GM19351 (cell line): ENCODE measurements around the gene TTC23.
"Not testable (repeated sequence)": the region's sequence is repeated elsewhere in the genome, so short reads cannot be mapped to it uniquely, and the experiment has no call there.

Source experiments
- ATAC-seq: cut with Tn5 transposase; IDR thresholded peaks from one replicate; pipeline ENCODE4 v1.9.1; 2021; ENCODE audit warnings: mild to moderate bottlenecking, moderate library complexity; ENCODE audit not compliant: unreplicated experiment

TTC23 gene

DNA sequence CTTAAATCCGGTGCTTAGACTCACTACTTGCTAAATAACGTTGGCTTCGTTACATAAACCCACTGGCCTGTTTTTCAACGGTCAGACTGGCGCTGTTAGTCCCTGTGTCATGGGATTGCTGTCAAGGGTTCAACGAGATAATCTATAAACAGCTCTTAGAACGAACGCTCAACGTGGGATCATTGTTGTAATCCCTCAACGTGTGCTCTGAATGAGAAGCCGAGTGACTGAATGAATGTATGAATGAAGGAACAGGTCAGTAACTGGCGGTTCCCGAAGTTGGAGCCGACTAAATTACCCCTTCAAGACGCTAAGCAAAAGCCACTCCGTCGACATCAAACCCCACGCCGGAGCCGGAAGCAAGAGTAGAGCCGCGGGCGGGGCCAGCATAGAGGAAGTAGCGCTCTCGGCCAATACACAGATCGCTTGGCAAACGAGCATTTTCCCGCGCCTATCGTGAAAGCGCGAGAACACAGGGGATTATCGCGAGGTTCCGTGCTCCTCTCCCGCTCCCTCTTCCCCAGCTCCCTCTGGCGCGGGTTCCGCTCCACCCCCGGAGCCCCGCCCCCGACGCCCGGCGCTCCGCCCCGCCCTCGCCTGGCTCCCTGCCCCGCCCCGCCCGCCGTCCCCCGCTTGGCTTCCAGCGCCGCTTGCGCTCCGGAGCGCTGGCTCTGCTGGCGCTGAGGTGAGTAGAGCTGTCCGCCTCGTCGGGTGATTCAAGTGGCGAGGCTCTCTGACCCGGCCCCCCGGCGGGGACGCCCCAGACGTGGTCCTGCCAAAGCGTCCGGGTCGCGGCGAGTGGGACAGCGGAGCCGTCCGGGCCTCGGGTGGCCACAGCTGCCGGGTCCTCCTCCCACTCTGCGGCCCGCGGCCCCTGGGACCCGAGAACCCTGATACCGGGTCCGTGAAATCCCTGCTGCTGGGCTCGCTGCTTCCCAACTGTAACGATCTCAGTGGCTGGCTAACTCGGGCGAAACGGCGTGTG lies 1.8 kb upstream of the TTC23 start, which contains the start of gene LRRC28:
TSS of gene LRRC28 (plus strand) at position 625 of the 985 bp plus-strand sequence. CDS start 4,477 bp downstream, outside the sequence.
- ATAC-seq, result peak; percentile 93

DNA sequence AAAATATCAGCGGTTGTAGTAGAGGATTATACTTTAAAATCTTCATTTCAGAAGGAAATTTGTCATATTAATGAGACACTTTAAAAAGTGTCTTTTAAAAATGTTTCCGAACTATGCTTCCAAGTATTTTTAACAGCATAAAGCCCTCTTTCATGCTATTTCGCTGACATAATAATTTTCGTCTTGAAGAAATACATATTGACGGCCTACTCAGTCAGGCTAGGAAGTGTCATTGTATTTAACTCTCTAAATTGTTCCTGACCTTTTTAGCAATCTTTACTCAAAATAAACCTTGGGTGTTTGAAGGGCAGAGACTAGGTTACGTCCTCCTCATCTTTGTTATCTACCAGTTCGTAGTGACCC lies 1.1 kb upstream of the TTC23 start:
- ATAC-seq, result no peak

DNA sequence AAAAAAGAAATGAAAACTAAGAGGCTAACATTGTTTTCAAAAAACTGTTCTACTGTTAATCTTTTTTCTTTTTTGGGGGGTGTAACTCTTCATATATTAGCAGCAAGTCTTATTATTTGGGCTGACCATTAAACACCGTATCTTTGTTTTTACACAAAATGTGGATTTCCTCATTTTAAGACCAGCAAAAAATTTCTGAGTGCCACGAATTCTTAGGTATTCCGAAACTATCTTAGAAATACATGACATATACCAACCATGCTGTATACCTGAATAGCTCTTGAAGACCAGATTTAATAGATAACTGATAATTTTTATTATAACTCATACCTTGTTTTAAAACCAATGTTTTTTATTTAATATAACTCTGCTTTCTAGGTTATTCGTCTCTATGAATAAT lies 620 bp upstream of the TTC23 start:
- ATAC-seq, result no peak

DNA sequence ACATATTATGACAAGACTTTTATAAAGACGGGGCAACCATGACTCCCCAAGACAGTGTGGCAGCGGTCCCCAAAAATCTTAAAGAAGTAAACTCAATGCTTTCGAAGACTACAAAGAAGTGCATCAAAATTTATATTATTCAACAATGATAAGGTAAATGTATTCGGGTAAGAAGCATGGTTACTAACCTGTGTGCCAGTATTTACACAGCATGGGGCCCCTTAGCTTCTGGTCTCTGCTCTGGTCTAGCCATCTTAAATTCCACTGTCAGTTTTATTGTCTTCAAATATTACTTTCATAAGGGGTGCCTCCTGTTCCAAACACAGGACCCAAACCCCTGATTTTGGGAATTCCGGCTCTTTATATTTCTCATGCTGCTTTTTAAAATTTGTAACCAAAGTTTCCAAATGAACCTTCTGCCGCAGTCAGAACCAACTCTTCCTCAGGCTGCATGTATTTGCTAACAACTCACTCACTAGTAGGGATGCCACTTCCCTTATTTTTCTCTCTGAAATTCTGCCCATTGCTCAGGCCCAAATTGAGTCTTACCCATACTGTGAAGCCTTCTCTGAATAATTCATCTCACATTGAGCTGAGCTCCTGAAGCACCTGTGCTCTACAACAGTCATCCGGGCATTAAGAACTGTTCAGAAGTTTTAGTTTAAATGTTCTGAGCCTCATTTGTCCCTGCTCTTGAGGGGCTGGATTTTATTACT lies 1.2 kb downstream of the TTC23 start:
- ATAC-seq, result no peak

DNA sequence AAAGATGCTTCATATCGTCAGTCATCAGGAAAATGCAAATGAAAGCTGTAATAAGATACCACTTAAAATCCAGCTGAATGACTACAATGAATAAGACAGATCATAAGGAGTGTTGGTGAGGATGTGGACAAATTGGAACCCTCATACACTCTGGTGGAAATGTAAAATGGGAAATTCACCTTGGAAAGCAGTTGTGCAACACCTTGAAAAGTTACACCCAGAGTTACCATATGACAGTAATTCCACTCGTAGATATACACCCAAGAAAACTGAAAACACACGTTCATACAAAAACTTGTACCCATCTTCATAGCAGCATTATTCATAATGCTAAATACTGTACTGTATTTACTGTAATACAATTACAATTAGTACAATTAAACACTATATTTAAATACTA lies 2.3 kb downstream of the TTC23 start:
- no peak for ATAC-seq

- ATAC-seq, result no peak
Observed at GRCh38 chr15:99244306-99244705, 5.1 kb downstream of the TTC23 start.

DNA sequence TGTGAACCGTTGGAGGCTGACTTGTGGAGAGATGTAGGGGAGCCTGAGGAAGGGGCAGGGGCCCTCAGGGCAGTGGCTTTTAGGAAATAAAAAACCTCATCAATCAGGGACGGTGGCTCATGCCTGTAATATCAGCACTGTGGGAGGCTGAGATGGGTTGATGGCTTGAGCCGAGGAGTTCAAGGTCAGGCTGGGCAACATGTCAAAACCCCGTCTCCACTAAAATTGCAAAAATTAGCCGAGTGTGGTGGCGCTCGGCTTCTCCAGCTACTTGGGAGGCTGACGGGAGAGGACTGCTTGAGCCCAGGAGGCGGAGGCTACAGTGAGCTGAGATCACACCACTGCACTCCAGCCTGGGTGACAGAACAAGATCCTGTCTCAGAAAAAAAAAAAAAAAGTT lies 7.6 kb downstream of the TTC23 start:
- no peak for ATAC-seq

- peak; percentile 98 for ATAC-seq
Observed at GRCh38 chr15:99239545-99240198, 9.7 kb downstream of the TTC23 start.

DNA sequence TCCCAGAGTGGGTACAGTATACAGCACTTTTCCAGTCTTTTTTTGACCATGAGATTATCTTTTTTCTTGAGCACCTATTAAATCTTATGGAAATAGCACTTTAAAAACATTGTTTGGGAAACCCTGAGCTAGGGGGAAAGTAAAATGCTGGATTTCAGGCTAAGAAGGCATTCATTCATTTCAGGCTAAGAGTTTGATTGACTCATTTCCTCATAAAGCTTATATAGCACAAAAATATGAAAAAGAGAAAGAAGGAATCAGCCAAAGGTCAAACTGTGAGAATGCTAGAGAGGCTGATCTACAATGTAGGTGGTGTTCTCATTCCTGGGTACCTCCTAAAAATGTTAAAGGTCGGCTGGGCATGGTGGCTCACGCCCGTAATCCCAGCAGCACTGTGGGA lies 10.5 kb downstream of the TTC23 start:
- no peak for ATAC-seq

- not testable (repeated sequence) for ATAC-seq
Observed at GRCh38 chr15:99234160-99234559, 15.2 kb downstream of the TTC23 start.

DNA sequence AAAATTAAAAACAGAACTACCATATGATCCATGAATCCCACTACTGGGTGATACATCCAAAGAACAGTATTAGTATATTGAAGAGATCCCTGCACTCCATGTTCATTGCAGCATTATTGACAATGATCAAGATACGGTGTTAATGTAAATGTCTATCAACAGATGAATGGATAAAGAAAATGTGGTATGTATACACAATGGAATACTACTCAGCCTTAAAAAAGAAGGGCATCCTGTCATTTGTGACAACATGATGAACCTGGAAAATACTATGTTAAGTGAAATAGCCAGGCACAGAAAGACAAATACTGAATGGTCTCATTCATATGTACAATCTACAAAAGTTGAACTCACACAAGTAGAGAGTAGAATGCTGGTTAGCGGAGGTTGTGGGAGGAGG lies 16.6 kb downstream of the TTC23 start:
- no peak for ATAC-seq

- ATAC-seq, result no peak
Observed at GRCh38 chr15:99230867-99231266, 18.5 kb downstream of the TTC23 start.

GRCh38 chr15:99228120-99228770 lies 21.1 kb downstream of the TTC23 start:
- ATAC-seq, result no peak

DNA sequence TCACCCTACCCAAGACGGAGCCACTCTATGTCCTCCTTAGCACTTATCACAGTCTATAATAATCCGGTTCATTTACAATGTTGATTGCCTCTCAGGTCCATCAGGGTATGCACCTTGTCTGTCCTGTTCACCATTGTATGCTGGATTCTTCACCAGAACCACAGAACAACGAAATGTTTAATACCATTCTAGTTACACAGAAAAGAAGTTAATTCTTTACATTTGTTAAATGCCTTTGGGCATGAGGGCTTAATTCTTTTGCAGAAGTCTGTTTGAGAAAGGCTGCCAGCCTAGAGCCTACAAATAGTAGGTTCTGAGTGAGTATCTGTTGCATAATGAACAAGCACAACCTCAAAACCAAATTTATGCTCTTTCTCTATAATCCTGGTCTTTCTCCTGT lies 22.6 kb downstream of the TTC23 start:
- no peak for ATAC-seq

GRCh38 chr15:99224372-99225214 lies 24.8 kb downstream of the TTC23 start:
- no peak for ATAC-seq

DNA sequence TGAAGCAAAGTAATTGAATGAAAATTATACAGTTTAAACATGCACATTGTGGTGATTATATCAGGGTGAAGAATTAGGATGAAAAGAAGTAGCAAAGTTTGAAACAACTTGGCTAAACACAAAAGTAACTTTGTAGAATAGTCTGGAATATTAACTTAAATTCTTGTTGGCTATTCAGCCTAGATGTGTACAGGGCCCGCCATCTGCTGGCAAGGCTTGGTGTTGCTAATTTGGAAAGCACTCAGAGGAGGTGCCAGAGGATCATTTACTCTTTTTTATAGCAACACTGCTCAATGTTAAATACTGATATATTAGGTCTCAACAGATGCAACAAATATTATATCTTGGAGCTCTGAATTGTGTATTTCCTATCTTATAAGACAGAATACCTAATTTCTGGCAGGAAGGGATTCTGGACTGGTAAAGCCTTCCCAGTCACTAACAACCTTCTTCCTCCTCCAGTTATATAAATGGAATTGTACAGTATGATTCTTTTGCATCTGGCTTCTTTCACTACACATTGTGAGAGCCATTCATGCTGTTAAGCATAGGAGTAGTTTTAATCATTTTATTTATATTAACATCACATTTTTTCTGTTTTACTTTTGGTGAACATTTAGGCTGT lies 36.1 kb downstream of the TTC23 start:
- ATAC-seq, result peak; percentile 95

DNA sequence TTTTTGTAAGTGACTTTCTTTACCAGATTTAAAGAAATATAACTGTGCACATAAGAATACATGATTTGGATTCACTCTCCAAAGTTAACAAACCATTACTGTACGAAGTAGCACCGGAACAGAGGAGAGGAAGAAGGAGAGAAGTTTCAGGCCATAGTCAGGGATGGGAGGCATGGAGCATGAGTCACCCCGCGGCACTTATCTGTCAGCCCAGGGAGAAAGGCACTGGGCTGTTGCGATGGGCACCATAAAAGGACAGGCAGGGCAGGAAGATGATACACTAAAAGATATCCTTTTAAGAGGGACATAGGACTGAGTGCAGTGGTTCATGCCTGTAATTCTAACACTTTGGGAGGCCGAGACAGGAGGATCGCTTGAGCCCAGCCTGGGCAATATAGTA lies 37.0 kb downstream of the TTC23 start:
- no peak for ATAC-seq

DNA sequence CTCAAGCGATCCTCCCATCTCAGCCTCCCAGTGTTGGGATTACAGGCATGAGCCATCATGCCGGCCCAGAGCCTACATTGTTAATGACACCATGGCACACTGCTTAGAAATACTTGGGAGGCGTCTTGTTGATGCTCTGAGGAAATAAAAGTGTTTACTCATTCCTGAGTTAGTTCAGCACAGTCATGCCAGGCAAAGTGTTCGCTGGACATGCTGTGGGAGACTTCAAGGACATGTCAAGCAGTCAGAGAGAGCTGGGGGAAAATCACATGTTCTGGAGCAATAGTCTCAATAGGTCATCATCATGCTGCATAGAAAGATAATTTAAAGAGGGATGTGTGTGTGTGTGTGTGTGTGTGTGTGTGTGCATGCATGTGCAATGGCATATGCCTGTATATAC lies 37.5 kb downstream of the TTC23 start:
- ATAC-seq, result no peak

DNA sequence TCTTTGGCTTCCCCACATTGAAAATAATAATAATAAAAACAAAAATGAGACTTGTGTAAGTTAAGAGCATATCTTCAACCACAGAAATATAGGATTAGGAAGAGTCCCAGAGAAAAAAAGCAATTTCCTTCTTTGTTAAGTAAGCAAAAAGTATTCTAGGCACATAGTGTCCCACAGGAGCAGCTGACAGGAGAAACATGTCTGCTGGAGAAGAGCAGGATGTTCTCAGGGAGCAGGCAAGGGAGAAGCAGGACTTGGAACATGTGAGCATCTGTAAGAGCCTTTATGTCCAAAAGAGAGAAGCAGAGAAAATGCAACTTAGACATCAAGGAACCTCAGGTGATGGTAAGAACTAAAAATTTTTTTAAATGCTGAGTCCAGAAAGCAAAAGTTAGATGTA lies 39.0 kb downstream of the TTC23 start:
- no peak for ATAC-seq

GRCh38 chr15:99209326-99209725 lies 40.1 kb downstream of the TTC23 start:
- ATAC-seq, result no peak
